ENCODE results near the gene CALCOCO1.
"Not testable (repeated sequence)": the region's sequence is repeated elsewhere in the genome, so short reads cannot be mapped to it uniquely, and the experiment has no call there.

Gene CALCOCO1

DNA sequence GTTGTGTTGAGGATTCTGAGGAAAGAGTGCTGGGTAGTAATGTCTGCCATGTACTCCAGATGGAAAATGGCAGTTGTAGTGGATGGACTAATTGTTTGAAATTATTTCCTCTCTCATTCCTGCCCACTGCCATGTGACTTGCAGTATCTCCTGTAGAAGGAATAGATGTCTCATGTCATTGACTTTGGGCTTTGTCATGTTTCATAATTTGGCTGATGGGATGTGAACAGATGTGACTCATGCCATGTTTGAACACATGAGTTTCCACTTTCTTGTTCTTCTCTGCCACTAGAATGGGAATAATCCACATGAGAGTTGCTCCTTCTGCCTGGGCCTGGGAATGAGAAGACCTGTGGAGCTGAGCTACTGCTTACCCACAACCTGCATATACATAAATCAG, 2.4 kb upstream of the CALCOCO1 start:
- DNase-seq, result no peak

DNA sequence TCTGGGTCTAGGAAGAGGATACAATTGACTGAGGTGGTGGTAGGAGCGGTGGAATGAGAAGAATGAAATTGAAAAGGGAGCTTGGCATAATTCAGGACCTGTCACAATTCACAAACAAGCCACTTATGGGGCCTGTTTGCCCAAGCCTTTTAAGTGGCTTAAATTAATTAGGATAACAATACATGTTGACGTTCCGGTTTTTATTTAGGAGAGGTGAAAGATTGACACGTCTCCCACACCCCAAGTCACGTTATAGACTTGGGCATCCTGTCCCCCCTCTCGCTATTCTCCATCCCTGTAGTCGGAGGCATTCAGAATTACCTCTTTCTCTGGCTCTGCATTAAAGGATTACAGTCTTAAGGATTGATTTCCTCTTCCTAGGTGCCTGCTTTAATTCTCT, 954 bp upstream of the CALCOCO1 start:
- DNase-seq, result no peak

DNA sequence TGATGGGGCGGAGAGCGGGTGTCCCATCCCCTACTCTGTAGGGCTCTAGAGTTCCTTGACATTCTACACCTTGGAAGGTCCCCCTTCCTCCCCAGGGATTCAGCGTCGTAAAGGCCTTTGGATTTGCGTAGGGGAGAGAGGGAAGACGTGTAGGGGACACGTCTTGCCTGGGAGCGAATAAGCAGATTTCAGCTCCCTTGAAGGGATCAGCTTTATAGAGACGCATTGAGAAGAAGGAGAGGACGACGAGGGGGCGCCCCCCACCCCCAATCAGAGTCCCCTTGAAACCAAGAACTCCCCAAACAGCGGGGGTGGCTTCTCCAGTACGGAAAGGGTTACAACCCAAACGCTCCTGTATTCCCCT, 324 bp downstream of the CALCOCO1 start:
- DNase-seq, result no peak

DNA sequence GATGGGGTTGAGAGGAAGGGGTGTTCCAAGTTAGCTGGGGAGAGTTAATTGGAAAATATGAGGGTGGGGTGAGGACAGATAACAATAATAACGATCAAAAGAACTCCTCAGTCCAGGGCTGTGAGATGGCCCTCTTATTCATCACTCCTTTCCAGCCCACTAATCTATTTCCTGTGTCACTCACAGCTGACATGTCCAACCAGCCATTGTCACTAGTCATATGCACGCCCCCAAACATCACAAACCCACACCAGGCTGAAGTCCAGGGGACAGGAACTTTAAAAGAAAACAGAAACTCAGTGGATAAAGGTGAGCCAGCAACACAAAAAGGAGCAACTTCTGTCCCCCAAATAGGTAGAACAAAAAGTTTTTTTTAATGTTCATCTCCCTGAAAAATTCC, 911 bp downstream of the CALCOCO1 start:
- no peak for DNase-seq

DNA sequence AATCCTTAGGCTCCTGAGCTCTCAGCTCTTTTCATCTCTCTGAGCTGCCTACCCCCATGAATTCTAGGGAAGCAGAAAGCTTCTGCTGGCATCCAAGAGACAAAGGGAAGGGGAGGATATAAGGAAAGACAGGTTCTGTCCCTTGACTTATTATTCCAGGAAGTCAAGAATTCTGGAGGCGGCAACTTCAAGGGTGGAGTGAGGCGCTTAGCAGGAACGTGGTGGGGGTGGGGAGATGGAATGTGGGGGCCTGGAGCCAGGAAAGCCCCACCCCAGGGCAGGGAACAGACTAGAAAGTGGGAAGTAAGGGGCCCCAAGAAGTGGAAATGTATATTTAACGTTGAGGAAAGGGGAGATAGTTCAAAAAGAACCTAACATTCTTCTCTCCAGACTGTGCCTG, 1.4 kb downstream of the CALCOCO1 start:
- no peak for DNase-seq

DNA sequence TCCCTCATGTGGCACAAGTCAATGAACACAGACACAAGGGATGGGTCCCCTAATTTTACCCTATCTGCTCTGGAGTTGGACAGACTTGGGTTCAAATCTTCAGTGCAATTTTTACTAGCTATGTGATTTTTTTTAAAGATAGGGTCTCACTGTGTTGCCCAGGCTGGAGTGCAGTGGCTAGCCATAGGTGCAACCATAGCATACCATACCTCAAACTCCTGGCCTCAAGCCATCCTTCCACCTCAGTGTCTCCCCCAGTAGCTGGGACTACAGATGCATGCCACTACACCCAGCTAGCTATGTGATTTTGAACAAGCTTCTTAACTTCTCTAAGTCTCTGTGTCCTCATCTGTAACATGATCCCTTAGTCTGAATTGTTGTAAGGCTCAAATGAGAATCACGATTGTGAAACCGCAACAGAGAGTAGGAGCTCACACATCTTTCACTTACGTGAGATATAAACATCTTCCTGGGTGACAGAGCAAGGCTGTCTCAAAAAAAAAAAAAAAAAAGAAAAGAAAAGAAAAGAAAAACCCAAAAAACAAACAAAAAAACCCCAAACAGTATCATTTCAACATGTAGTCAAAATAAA, 4.7 kb downstream of the CALCOCO1 start:
- no peak for DNase-seq

DNA sequence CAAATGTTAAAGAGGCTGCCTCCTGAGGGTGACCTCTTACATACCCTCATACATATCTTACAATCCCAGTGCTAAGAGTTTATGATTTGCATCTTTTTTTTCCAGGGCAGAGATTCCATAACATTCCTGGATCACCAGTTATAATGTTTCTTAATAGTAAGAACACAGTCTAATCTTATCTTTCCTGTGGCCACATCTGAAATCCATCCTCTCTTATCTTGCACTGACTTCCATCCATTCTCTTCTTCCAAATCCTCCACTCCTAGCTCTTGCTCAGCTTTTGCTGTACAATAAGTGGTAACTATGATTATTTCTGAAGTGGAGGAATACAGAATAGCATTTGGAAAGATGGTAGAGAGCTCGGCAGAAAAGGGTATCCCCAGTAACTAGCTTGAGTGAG, 6.3 kb downstream of the CALCOCO1 start:
- DNase-seq, result no peak

DNA sequence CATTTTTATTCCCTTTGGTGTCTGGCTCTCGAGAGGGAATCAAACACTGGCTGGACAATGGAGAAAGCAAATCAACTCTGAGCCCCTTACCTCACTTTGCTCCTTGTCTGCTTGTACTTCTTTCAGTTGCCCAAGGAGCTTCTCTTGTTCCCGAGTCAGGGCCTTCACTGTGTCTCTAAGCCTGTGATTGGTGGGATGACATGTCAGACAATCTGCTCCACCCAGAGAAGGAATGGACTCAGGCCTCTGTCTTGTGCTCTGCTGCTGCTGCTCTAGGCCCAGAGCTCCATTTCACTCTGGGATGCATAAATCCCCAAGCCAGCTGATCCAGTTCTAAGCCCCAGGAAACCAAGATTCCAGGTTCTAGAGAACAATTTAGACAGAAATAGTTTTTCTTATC, 7.6 kb downstream of the CALCOCO1 start:
- DNase-seq, result no peak

DNA sequence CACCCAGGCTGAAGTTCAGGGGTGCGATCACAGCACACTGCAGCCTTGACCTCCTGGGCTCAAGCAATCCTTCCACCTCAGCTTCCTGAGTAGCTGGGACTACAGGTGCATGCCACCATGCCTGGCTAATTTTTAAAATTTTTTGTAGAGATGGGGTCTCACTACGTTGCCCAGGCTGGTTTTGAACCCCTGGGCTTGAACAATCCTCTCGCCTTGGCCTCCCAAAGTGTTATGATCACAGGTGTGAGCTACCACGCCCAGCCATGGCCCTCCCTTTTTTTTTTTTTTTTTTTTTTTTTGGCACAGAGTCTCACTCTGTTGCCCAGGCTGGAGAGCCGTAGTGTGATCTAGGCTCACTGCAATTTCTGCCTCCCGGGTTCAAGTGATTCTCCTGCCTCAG, 8.7 kb downstream of the CALCOCO1 start:
- not testable (repeated sequence) for DNase-seq

DNA sequence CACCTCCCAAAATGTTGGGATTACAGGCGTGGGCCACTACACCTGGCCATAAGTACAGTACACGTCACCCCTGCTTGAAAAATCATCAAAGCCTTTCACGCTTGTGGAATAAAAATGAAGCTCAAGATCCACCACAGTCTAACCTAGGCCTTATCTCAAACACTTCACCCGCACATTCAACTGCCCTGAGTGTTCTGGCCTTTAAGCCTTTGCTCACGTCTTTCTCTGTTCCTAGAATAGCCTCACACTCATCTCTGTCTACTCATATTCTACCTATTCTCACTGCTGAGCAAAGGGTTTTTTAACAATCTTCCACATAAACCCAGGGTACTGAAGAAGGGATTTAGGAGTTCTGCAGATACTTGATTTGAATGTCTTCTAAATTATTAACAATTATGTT, 9.9 kb downstream of the CALCOCO1 start:
- DNase-seq, result no peak

DNA sequence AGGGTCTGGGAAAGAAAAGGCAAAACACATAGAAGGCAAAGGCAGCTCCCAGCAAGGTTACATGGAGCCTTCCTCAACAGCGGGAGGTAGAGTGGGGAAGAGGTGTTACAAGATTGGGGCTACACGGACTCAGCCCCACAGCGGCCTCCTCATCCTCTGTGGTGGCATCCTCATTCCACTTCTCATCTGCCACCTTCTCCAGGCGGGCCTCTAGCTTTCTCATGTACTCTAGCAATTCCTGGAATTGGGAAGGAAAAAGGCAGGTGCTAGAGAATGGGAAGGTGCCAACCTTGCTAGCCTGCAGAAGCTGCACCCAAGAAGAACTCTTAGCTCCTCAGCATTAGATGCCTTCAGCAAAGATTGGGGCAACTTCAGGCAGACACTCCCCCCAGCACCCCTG, 13.2 kb downstream of the CALCOCO1 start:
- DNase-seq, result no peak

DNA sequence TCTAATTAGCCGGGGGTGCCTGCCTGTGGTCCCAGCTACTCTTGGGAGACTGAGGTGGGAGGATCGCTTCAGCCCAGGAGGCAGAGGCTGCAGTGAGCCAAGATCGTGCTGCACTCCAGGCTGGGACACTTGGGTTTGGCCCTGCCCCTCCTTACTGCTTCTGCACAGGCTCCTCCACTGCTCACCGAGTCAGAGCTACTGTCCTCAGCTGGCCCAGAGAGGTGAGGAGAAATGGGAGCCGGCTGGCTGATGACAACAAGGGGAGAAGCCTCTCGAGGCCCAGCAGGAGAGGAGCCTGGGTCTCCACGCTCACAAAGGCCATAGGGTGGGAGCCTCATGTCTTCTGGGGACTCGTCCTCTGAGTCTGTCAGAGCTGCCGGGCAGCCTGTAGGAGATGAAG, 13.7 kb downstream of the CALCOCO1 start:
- no peak for DNase-seq

DNA sequence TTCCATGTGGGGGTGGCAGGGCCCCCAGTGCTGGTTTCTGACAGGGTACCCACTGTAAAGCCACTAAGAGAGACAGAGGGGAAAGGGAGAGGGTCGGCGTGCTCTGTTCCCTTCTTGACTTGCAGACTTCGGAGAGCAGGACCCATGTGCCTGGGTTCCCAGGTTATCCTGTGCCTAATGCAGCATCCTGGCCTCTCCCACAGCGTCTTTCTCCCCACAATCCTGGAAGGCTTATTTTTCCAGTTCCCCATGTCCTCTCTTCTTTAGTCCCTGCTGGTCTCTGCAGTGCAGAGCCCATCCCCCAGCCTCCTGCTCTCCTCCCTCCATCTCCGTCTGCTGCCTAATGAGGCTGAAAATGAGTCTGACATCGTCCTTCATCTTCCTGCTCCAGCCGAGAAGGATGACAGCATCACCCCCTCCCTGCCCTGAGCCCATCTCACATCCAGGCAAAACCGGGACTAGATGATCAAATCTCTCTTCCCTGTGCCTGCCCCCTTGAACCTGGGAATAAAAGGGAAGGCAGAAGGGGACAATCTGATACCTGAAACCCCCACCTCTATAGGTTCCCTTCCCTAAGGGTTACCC, 15.1 kb downstream of the CALCOCO1 start:
- DNase-seq, result no peak

DNA sequence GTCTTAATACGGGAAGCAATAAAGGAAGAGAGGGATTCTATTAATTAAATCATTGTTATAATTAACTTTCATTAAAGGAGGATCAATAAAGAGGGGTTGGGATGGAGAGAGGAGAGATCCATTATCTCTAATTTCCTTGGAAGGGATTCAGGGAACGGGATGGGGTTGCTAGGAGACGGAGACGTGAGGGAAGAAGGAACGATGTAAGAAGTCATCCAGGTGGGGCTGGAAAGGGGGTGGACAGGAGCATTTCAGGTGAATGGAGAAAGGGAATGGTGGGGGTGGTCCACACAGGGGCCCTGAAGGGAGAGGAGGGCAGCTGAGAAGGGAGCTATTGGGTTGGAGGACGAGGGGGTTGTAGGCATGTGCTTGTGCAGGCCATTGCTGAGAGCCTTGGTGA, 17.2 kb downstream of the CALCOCO1 start:
- DNase-seq, result no peak

DNA sequence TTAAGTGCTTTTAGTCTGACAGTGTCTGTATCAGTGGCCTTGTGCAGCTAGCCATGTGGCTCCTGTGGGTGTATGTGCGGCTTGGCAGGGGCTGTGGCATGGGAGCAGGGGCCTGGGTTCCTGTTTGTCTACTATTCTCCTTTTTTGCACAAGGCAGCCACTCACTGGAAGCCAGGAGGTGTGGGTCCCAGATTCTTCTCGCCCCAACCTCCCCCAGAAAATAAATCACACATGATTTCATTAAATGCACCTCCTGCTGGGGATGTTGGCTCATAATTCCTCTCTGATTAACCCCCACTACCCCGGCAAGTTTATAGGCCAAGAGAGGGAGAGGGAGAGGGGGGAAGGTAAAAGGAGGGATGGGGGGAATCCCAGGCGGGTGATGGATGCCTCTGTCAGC, 17.6 kb downstream of the CALCOCO1 start:
- no peak for DNase-seq

DNA sequence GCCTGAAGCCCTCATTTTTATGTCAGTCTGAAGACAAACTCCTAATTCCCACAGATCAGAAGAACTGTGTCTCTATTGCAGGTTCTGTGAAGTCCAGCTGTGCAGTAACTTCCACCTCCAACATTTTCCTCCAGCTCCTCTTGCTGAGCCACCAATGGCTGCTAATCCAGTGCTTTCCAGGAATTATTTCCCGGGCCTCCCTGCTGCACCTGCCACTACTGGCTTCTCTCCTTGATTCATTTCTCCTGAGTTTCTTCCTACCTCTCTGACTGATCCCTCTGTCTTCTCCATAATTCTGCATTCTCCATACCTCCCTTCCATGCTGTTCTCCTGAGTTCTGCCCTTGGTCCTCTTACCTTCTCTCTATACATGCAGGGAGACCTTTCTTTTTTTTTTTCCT, 21.2 kb downstream of the CALCOCO1 start:
- DNase-seq, result no peak

DNA sequence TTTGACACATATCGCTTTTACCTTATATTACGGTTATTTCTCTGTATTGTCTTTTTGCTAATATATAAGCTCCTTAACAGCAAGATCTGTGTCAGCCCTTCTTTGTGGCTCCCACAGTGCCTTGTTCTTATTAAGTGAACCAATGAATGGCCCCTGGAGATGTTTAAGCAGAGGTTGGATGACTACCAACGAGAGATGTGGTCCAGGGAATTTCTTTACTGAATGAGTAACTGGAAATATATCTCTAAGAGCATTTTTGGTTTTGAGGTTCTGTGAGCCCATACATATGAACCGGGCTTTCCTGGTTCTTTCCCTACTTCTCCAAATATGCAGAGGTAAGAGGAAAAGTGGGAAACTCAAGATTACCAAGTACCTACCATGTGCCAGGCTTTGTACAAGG, 23.5 kb downstream of the CALCOCO1 start:
- DNase-seq, result no peak

DNA sequence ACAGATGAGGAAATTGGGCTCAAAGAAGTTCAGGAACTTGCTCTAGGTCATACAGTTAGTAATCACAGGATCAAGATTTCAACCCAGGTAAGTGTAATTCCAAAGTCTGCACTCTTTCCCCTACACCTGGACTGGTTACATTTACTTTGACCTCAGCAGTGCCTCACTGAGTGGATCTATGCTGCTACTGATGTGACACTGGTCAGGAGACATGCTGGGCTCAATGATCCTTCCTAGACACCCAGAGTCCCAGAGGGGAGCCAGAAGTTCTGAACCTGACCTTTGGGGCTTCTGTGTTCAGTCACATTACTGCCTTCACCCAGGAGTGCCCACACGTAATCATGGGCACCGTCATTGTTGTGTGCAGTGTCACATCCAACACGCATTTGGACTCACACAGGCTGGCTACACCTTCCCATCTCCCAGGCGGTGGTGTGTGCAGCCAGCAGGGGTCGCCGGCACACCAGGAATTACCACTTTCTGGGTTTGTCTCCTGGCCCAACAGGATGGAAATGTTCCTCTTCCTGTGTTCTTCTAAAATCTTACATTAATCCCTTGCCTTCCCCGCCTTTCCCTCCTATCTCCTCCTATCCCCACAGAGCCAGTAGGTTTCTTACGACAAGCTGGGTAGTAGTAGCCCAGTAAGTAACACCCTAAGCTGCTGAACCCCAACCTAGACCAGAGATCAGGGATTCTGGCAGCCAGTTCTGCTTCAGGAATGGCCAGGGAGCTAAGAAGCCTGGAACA, 25.6 kb downstream of the CALCOCO1 start:
- DNase-seq, result no peak

DNA sequence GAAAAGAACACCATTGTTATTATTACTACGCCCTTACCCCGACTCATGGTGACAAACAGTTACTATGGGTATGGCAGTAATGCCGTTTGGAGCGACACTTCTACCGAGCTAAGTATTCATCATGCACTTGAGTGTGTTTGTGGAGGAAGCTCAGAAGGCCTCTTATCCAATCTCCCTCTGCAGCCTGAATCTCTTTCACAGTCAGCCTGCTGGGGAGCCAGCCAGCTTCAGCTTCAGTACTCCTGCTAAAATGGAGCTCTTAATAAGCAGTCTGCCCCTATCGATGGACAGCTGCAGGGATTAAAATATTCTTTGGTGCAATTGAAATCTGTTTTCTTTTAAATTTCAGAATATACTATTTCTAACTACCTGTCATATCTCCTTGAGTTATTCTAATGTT, 26.7 kb downstream of the CALCOCO1 start:
- no peak for DNase-seq

DNA sequence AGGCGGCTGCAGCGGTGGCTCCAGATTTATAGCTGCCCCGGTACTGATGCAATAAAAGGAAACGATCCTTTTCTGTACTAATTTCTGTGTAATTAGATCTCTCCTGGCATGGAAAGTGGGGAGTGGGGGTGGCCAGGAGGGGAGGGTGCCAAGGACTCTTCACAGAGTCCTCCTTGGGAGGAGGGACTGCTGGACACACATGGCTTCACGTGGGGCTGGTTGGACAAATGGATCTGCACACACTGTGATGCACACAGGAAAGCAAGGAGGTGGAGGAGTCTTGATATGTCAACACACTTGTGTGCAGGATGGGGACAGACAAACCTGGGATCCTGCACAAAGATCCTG, 27.6 kb downstream of the CALCOCO1 start:
- no peak for DNase-seq

DNA sequence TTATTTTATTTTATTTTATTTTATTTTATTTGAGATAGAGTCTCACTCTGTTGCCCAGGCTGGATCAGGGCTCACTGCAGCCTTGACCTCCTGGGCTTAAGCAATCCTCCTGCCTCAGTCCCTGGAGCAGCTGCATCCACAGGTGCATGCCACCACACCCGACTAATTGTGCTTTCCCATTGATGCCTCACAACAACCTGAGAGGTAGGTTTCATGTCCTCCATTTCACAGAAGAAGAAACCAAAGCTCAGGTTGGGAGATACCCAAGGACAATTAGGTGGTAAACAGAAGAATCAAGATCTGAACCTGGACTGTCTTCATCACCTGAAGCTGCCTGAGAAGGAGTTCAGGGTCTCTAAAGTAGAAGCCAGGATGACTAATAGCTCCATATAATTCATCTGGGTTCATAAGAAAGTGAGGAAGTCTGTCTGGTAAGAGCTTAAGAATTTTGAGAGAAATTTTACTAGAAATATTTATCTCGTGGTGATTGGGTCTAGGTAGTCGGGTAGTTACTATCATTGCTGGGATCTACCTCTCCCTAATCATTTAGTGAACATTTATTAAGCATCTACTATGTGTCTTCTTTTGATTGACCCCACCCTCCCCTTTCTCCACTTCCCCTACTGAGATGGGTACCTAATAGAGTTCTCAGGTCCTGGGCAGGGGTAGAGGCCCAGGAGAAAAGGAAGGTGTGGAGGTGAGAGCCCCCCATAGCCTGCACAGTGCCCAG, 28.1 kb downstream of the CALCOCO1 start:
- no peak for DNase-seq

DNA sequence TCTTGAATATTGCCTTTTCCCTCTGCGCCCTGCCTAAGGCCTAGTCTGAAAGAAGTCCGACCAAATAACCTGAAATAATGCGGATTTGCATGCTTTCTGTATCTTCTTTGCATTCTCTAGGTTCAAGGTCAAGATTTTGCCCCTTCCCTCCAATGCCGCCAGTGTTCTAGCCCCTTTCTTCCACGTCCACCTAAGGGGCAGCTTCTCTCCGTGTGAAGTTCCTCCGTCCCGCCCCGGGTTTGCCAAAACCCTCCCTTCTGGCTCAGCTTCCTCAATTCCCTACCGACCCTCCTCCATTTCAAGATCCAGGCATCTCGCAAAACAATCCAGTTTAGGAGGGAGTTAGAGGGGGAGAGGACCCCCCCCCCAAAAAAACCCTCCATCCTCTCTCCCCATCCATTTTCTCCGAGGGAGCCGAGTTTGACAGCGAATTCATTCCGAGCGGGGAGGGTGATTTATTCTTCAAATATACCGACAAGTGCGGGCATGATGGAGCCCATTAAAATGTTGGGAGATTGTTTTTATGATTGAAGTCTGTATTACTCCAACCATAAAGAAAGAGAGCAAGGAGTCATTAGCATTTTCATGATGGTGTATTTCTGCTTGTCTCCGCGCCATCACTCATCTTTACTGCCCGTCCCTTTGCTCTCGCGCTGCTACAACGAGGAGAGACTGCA, 30.5 kb downstream of the CALCOCO1 start:
- no peak for DNase-seq

DNA sequence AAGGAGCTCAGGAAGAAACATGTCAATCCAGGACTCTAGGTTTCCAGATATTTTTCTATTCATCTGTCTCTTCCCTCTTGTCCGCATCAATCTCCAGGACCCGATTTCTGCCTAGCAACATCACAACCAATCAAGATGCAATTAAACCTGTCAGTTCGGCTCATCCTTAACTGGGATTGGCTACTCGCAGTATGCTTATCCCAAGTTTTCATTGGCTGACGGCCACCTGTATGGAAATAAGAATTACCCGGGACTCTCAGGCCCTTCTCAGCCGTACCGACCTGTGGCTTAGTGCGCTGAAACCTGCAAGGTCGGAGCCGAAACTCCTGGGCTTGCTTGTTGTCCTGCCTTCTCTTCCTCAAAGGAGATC, 31.0 kb downstream of the CALCOCO1 start:
- DNase-seq, result no peak

Measured in KG1 (cell line).